GM12891 (cell line): Measurements from ENCODE around the gene ADAMTSL1.

Source experiments
- DNase-seq: peaks from one replicate; pipeline ENCODE4 v3.0.0; 2011; ENCODE audit warnings: low spot score; ENCODE audit not compliant: insufficient read length
- FAIRE-seq: peaks from 2 replicates; lab custom pipeline; 2011; peaks lifted over from hg19 to GRCh38; lab: Jason Lieb, UNC
- PAX5 ChIP-seq: IDR thresholded peaks from 2 replicates; pipeline ENCODE4 v1.6.1; 2011; ENCODE audit warnings: low read length, moderate library complexity, mild to moderate bottlenecking; ENCODE audit not compliant: insufficient read depth, severe bottlenecking
- POLR2A ChIP-seq: IDR thresholded peaks from 2 replicates; pipeline ENCODE4 v1.6.1; 2011; ENCODE audit warnings: low read depth, low read length, control low read depth
- POLR2AphosphoS5 ChIP-seq: IDR thresholded peaks from 2 replicates; pipeline ENCODE4 v1.6.1; 2011; ENCODE audit warnings: low read depth, low read length, control low read depth
- POU2F2 ChIP-seq: IDR thresholded peaks from 2 replicates; pipeline ENCODE4 v1.6.1; 2011; ENCODE audit warnings: low read depth, mild to moderate bottlenecking, control low read depth, low read length, moderate library complexity
- SPI1 ChIP-seq: IDR thresholded peaks from 2 replicates; pipeline ENCODE4 v1.6.1; 2011; ENCODE audit warnings: low read depth, low read length, control low read depth
- TAF1 ChIP-seq: IDR thresholded peaks from 2 replicates; pipeline ENCODE4 v1.6.1; 2011; ENCODE audit warnings: low read depth, low read length, control low read depth

ADAMTSL1 gene

GRCh38 chr9:18626046-18626698 is 152.2 kb downstream of the ADAMTSL1 start:
- no peak for FAIRE-seq
- TF ChIP-seq POLR2A (no peak), TAF1 (no peak)
- no peak for DNase-seq

GRCh38 chr9:18629136-18629535 is 155.2 kb downstream of the ADAMTSL1 start:
- DNase-seq = no peak
- no peak for FAIRE-seq
- TF ChIP-seq SPI1 = no peak
- TF ChIP-seq POLR2AphosphoS5 = no peak
- no peak for TF ChIP-seq POU2F2
- no peak for TF ChIP-seq POLR2A

GRCh38 chr9:18632632-18633403 is 158.9 kb downstream of the ADAMTSL1 start:
- FAIRE-seq = no peak

GRCh38 chr9:18636781-18637180 is 162.8 kb downstream of the ADAMTSL1 start:
- no peak for DNase-seq
- no peak for TF ChIP-seq POLR2AphosphoS5
- TF ChIP-seq PAX5 = no peak
- FAIRE-seq = no peak

More at GRCh38 chr9:18632632-18633403, 158.9 kb downstream of the ADAMTSL1 start:
- TF ChIP-seq SPI1 = no peak
- no peak for TF ChIP-seq TAF1
- no peak for TF ChIP-seq POLR2A
- no peak for TF ChIP-seq POU2F2
- TF ChIP-seq POLR2AphosphoS5 = no peak
- no peak for TF ChIP-seq PAX5
- DNase-seq = no peak

GRCh38 chr9:18638371-18639249 is 164.7 kb downstream of the ADAMTSL1 start:
- no peak for FAIRE-seq
- no peak for DNase-seq
- TF ChIP-seq POLR2A (no peak), PAX5 (no peak), TAF1 (no peak), SPI1 (no peak), POLR2AphosphoS5 (no peak), POU2F2 (no peak)

- FAIRE-seq (no peak), DNase-seq (no peak)
- no peak for TF ChIP-seq POLR2A
- no peak for TF ChIP-seq POU2F2
- no peak for TF ChIP-seq POLR2AphosphoS5
- TF ChIP-seq PAX5 = no peak
- no peak for TF ChIP-seq SPI1
- TF ChIP-seq TAF1 = no peak
These were observed 166.0 kb downstream of the ADAMTSL1 start for GRCh38 chr9:18639911-18640310.

- DNase-seq (no peak), FAIRE-seq (no peak)
These were observed 185.1 kb downstream of the ADAMTSL1 start for GRCh38 chr9:18658804-18659705.

GRCh38 chr9:18660001-18660400 is 186.0 kb downstream of the ADAMTSL1 start:
- TF ChIP-seq POLR2AphosphoS5 (no peak), POU2F2 (no peak), POLR2A (no peak), PAX5 (no peak), SPI1 (no peak), TAF1 (no peak)
- DNase-seq (no peak), FAIRE-seq (no peak)

More at GRCh38 chr9:18658804-18659705, 185.1 kb downstream of the ADAMTSL1 start:
- TF ChIP-seq POU2F2 (no peak), PAX5 (no peak)

- DNase-seq (no peak), FAIRE-seq (no peak)
- TF ChIP-seq POLR2AphosphoS5 (no peak), PAX5 (no peak), POU2F2 (no peak), TAF1 (no peak), POLR2A (no peak), SPI1 (no peak)
These were observed 188.4 kb downstream of the ADAMTSL1 start for GRCh38 chr9:18662320-18662719.
